Natural killer cell (primary cell): ENCODE data around the gene SLC35G2. TPM values are rescaled to one million over a fixed set of nuclear protein-coding genes. Genes with fewer than 3 reads are reported as not detected.

Experiments
- ATAC-seq, 3 donors: fragments of 150-1000 bp in 2 of 3; fragments of 200-7000 bp in 1 of 3; cut with Tn5 transposase; 1 replicate in 1 of 3; 2 replicates in 2 of 3; pipeline ENCODE4 v1.10.0; 2021; ENCODE audit warnings: mild to moderate bottlenecking in 2 of 3, moderate library complexity in 2 of 3
- DNase-seq, 2 donors: peaks; one replicate each; pipeline versions ENCODE4 v3.0.0 to v3.0.0-alpha.2; 2013 to 2021; ENCODE audit warnings: mixed read lengths in 1 of 2
- H3K27ac ChIP-seq: one replicate; pipeline ENCODE4 v1.5.1; 2013; ENCODE audit warnings: mild to moderate bottlenecking, low read length
- H3K27me3 ChIP-seq: one replicate; pipeline ENCODE4 v1.6.1; 2013; ENCODE audit warnings: low read length; ENCODE audit not compliant: control insufficient read depth, insufficient read depth
- H3K36me3 ChIP-seq: one replicate; pipeline ENCODE4 v1.6.1; 2013; ENCODE audit warnings: low read length; ENCODE audit not compliant: control insufficient read depth, insufficient read depth
- H3K4me1 ChIP-seq: one replicate; pipeline ENCODE4 v1.6.1; 2013; ENCODE audit warnings: low read length; ENCODE audit not compliant: control insufficient read depth, insufficient read depth
- H3K4me3 ChIP-seq: one replicate; pipeline ENCODE4 v1.5.1; 2013; ENCODE audit warnings: low read length
- H3K9me3 ChIP-seq: one replicate; pipeline ENCODE4 v1.6.1; 2013; ENCODE audit warnings: low read length; ENCODE audit not compliant: control insufficient read depth, insufficient read depth
- H3K27ac Mint-ChIP-seq, 2 donors: one replicate each; pipeline ENCODE4 v1.8.0; 2022; ENCODE audit warnings: mild to moderate bottlenecking in 2 of 2, mixed read lengths in 2 of 2, moderate library complexity in 1 of 2
- H3K27me3 Mint-ChIP-seq, 2 donors: one replicate each; pipeline ENCODE4 v1.8.0; 2022; ENCODE audit warnings: low read depth in 2 of 2, mixed read lengths in 2 of 2
- H3K36me3 Mint-ChIP-seq: one replicate; pipeline ENCODE4 v1.8.0; 2022; ENCODE audit warnings: mixed read lengths
- H3K4me1 Mint-ChIP-seq, 2 donors: one replicate each; pipeline ENCODE4 v1.8.0; 2022; ENCODE audit warnings: mixed read lengths in 2 of 2
- H3K4me3 Mint-ChIP-seq: one replicate; pipeline ENCODE4 v1.8.0; 2022; ENCODE audit warnings: mild to moderate bottlenecking, moderate library complexity, mixed read lengths
- H3K9me3 Mint-ChIP-seq, 2 donors: one replicate each; pipeline ENCODE4 v1.8.0; 2022; ENCODE audit warnings: mixed read lengths in 2 of 2
- CTCF ChIP-seq: fragments of 200-600 bp; IDR thresholded peaks from one replicate; pipeline ENCODE4 v1.8.0; 2022; ENCODE audit warnings: antibody characterized with exemption
- WGBS: methylation state at CpG from one replicate; pipeline ENCODE4 v1.1.7; 2013; ENCODE audit warnings: missing lambda C conversion rate; ENCODE audit not compliant: insufficient coverage; 5-methylcytosine and 5-hydroxymethylcytosine counted together
- intact Hi-C: fragments of 100-400 bp; cut with micrococcal nuclease; formaldehyde crosslinking; loops from one replicate; pipeline ENCODE4 v1.14.2; 2022
- total RNA-seq, 4 donors: library from RNA; stranded (reverse); fragments of 120-200 nt in 1 of 4; gene quantifications; one replicate each; pipeline versions ENCODE4 v1.2.3 to v1.2.4, GENCODE V29; 2013 to 2022

Gene SLC35G2
- total RNA-seq, 3 donors from 2014 or later (not counting 1 experiment from before 2014, with no cell fraction given) = 0.33 TPM; not detected in 2

DNA sequence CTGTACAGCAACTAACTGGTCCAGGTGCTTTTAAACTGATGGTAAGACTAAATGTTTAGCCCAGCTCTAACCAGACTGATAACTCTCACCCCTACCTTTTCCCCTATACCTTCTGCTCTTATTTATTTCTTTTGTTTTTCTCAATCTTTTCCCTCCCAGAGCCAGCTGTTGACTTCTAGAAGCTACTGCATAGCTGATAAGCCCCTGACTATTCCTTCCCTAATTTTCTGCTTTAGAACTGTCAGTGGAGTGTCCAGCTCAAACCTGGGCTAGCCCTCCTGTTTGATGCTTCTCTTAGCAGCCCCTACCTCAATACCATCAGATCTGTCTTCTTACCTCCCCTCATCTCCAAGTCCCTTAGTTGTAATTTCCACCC, 20.6 kb downstream of the SLC35G2 start:
- TF ChIP-seq CTCF = no peak
- Mint-ChIP-seq H3K9me3 (no peaks in the 10 kb centered on the region), H3K4me3 (no peak overlapping the region), H3K36me3 (peaks cover 6% of the 10 kb centered on the region), H3K4me1 (peaks cover 6 to 16% of the 10 kb centered on the region in 2 donors), H3K27me3 (no peaks in the 10 kb centered on the region), H3K27ac (peak overlapping the region; percentile 19 to 23)
- H3K27me3 ChIP-seq = no peaks in the 10 kb centered on the region
- H3K27ac ChIP-seq = no peak overlapping the region
- intact Hi-C loops = no loop called here
- no peaks in the 10 kb centered on the region for H3K9me3 ChIP-seq
- H3K4me3 ChIP-seq = no peak overlapping the region
- H3K4me1 ChIP-seq = no peaks in the 10 kb centered on the region
- no peak for DNase-seq
- no peak for ATAC-seq
- H3K36me3 ChIP-seq = peaks cover 2% of the 10 kb centered on the region

DNA sequence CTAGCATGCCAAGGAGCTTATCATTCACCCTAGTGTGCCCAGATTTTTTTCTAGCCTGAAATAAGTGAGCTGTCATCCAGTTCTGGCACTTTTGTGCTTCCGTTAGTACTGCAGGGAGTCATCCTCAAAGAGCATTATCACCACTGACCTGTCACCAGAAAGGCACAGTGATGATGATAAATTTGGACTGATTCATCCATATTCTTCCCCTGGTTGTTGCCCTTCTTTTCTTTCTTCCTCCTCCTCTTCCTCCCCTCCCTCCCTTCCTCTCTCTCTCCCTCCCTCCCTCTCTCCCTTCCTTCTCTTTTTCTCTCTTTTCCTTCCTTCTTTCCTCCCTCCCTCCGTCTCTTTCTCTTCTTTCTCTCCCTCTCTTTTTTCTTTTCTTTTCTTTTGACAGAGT, 21.3 kb downstream of the SLC35G2 start:
- peaks cover 2% of the 10 kb centered on the region for H3K36me3 ChIP-seq
- Mint-ChIP-seq H3K4me1 (peaks cover 6 to 16% of the 10 kb centered on the region in 2 donors), H3K27ac (peak overlapping the region in 1 of 2 donors; percentile 23), H3K9me3 (no peaks in the 10 kb centered on the region), H3K36me3 (peaks cover 6% of the 10 kb centered on the region), H3K27me3 (no peaks in the 10 kb centered on the region), H3K4me3 (no peak overlapping the region)
- no peak for TF ChIP-seq CTCF
- H3K27ac ChIP-seq = no peak overlapping the region
- no peaks in the 10 kb centered on the region for H3K9me3 ChIP-seq
- intact Hi-C loops = no loop called here
- no peak overlapping the region for H3K4me3 ChIP-seq
- ATAC-seq (no peak), DNase-seq (no peak)
- WGBS = 93% methylated on average over 2 of the region's 2 CpGs
- H3K4me1 ChIP-seq = no peaks in the 10 kb centered on the region
- no peaks in the 10 kb centered on the region for H3K27me3 ChIP-seq

DNA sequence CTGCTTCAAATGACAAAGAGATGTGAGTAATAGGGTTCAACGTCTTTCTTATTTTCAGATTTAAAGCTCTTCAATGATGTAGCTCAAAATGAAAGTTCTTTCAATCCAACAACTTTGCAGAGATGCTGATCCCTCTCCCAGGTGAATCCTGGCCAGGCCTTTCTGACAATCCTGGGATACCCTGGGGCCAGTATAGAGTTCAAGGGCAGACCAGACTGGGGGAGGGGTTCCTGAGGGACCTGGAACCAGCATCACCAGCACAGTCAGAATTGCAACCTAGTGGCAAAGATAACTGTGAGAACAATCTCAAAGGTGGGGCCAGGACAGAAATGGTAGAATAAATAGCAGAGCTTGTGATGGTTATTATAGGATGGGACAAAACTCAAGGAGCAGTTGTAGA, 23.4 kb downstream of the SLC35G2 start:
- no peak for ATAC-seq
- H3K36me3 Mint-ChIP-seq = peaks cover 6% of the 10 kb centered on the region
- WGBS = no CpG with 5 or more reads among the region's 1 CpG
- no peak overlapping the region for H3K27ac Mint-ChIP-seq
- Histone ChIP-seq H3K4me1 (no peaks in the 10 kb centered on the region), H3K36me3 (peaks cover 7% of the 10 kb centered on the region), H3K9me3 (no peaks in the 10 kb centered on the region), H3K27ac (no peak overlapping the region), H3K4me3 (no peak overlapping the region), H3K27me3 (no peaks in the 10 kb centered on the region)
- intact Hi-C loops = no loop called here
- H3K4me1 Mint-ChIP-seq = peaks cover 9 to 10% of the 10 kb centered on the region in 2 donors
- no peaks in the 10 kb centered on the region for H3K9me3 Mint-ChIP-seq
- no peaks in the 10 kb centered on the region for H3K27me3 Mint-ChIP-seq
- TF ChIP-seq CTCF = no peak
- H3K4me3 Mint-ChIP-seq = no peak overlapping the region
- no peak for DNase-seq

- intact Hi-C loops = no loop called here
Observed at GRCh38 chr3:136844724-136845123, 25.8 kb downstream of the SLC35G2 start.

More at GRCh38 chr3:136844724-136845123, 25.8 kb downstream of the SLC35G2 start:
- peaks cover 6% of the 10 kb centered on the region for H3K36me3 Mint-ChIP-seq
- no CpG with 5 or more reads among the region's 1 CpG for WGBS
- Histone ChIP-seq H3K4me3 (no peak overlapping the region), H3K4me1 (no peaks in the 10 kb centered on the region), H3K27me3 (no peaks in the 10 kb centered on the region), H3K9me3 (no peaks in the 10 kb centered on the region), H3K36me3 (peaks cover 7% of the 10 kb centered on the region), H3K27ac (no peak overlapping the region)
- DNase-seq (no peak), ATAC-seq (no peak)
- no peak for TF ChIP-seq CTCF
- H3K4me1 Mint-ChIP-seq = peaks cover 9 to 12% of the 10 kb centered on the region in 2 donors
- H3K9me3 Mint-ChIP-seq = no peaks in the 10 kb centered on the region
- no peak overlapping the region for H3K4me3 Mint-ChIP-seq
- no peak overlapping the region for H3K27ac Mint-ChIP-seq
- no peaks in the 10 kb centered on the region for H3K27me3 Mint-ChIP-seq
